HEK293T (cell line): ENCODE data around the gene BTN1A1.

Experiments used
- CTCF ChIA-PET: fragments of 350-600 bp; formaldehyde crosslinking; extraction: SDS; loops from one replicate; lab custom pipeline; 2021; ENCODE audit warnings: antibody characterized with exemption, inconsistent platforms; lab: Yijun Ruan, JAX
- POLR2A ChIA-PET: fragments of 350-600 bp; formaldehyde crosslinking; extraction: SDS; loops from one replicate; lab custom pipeline; 2020; ENCODE audit warnings: antibody characterized with exemption, inconsistent platforms; lab: Yijun Ruan, JAX
- DNase-seq: peaks from one replicate; pipeline ENCODE4 v3.0.0; 2012; ENCODE audit warnings: mixed read lengths; ENCODE audit errors: extremely low spot score
- ARNT ChIP-seq: fragments of 450-650 bp; IDR thresholded peaks from 2 replicates; pipeline ENCODE4 v1.6.1; 2017; ENCODE audit warnings: mild to moderate bottlenecking
- BHLHE40 ChIP-seq: fragments of 450-650 bp; IDR thresholded peaks from 2 replicates; pipeline ENCODE4 v1.6.1; 2016; ENCODE audit warnings: mild to moderate bottlenecking, moderate library complexity, borderline replicate concordance
- CTBP1 ChIP-seq: fragments of 450-650 bp; IDR thresholded peaks from 2 replicates; pipeline ENCODE4 v1.6.1; 2016; ENCODE audit warnings: borderline replicate concordance
- ELF4 ChIP-seq: fragments of 450-650 bp; IDR thresholded peaks from 2 replicates; pipeline ENCODE4 v1.6.1; 2017; ENCODE audit warnings: antibody characterized with exemption
- FOXA1 ChIP-seq: fragments of 450-650 bp; IDR thresholded peaks from 2 replicates; pipeline ENCODE4 v1.6.1; 2016; ENCODE audit warnings: mild to moderate bottlenecking
- FOXK2 ChIP-seq: fragments of 450-650 bp; IDR thresholded peaks from 2 replicates; pipeline ENCODE4 v1.6.1; 2016; ENCODE audit warnings: mild to moderate bottlenecking
- FOXM1 ChIP-seq: fragments of 450-650 bp; IDR thresholded peaks from 2 replicates; pipeline ENCODE4 v1.6.1; 2017; ENCODE audit warnings: mild to moderate bottlenecking, borderline replicate concordance
- HDGF ChIP-seq: fragments of 450-650 bp; IDR thresholded peaks from 2 replicates; pipeline ENCODE4 v1.6.1; 2017; ENCODE audit warnings: antibody characterized with exemption, borderline replicate concordance
- L3MBTL2 ChIP-seq: fragments of 450-650 bp; conservative IDR thresholded peaks from 2 replicates; pipeline ENCODE4 v1.6.1; 2016; ENCODE audit warnings: mild to moderate bottlenecking
- LEF1 ChIP-seq: fragments of 450-650 bp; IDR thresholded peaks from 2 replicates; pipeline ENCODE4 v1.6.1; 2017; ENCODE audit warnings: mild to moderate bottlenecking, borderline replicate concordance
- NFRKB ChIP-seq: fragments of 450-650 bp; IDR thresholded peaks from 2 replicates; pipeline ENCODE4 v1.6.1; 2016; ENCODE audit warnings: mild to moderate bottlenecking, moderate library complexity
- PKNOX1 ChIP-seq: fragments of 450-650 bp; IDR thresholded peaks from 2 replicates; pipeline ENCODE4 v1.6.1; 2016
- SP1 ChIP-seq: fragments of 450-650 bp; IDR thresholded peaks from 2 replicates; pipeline ENCODE4 v1.6.1; 2017
- SUZ12 ChIP-seq: fragments of 450-650 bp; IDR thresholded peaks from 2 replicates; pipeline ENCODE4 v1.6.1; 2016; ENCODE audit warnings: mild to moderate bottlenecking
- TARDBP ChIP-seq: fragments of 450-650 bp; IDR thresholded peaks from 2 replicates; pipeline ENCODE4 v1.6.1; 2016
- ZNF384 ChIP-seq: fragments of 450-650 bp; IDR thresholded peaks from 2 replicates; pipeline ENCODE4 v1.6.1; 2016

The BTN1A1 gene

GRCh38 chr6:26532699-26533531 lies 32.8 kb downstream of the BTN1A1 start:
- TF ChIP-seq FOXK2 (peak; percentile 76; the same call in 1 of the 2 replicates), TARDBP (peak; percentile 82), FOXA1 (no peak)
- POLR2A ChIA-PET, result interaction anchor here (0.7 to 1.8 kb wide), 11 partner anchors 10 to 511 kb away, joined by 3 to 8 read pairs (median 3); no protein-coding TSS in a partner anchor
- CTCF ChIA-PET, result interaction anchor here (0.7 kb wide), 2 partner anchors 21 to 594 kb away, joined by 3 to 4 read pairs; no protein-coding TSS in a partner anchor
- peak; percentile 61 for DNase-seq

DNA sequence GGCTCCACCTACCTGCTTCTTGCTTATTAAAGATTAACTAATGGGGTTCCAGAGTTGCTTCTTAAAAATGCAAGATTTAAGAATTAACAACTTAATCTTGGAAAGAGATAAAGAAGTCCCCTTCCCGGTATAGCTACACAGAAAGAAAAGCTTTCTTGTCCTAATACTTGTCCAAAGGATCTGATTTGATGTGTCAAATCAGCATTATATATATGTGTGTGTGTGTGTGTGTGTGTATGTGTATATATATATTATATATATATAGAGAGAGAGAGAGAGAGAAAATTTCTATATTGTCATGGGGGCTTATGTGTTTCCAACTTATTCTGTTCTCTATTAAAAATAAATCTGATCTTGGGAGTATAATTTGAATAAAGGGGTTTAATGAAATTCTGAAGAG lies 33.4 kb downstream of the BTN1A1 start:
- POLR2A ChIA-PET, result interaction anchor here (0.8 to 1.8 kb wide), 10 partner anchors 11 to 511 kb away, joined by 3 to 8 read pairs (median 4); no protein-coding TSS in a partner anchor
- CTCF ChIA-PET, result interaction anchor here (0.7 kb wide), 1 partner anchor 593 kb away, joined by 4 read pairs; no protein-coding TSS in a partner anchor
- no peak for TF ChIP-seq BHLHE40
- TF ChIP-seq FOXA1, result no peak
- TF ChIP-seq ZNF384, result no peak
- TF ChIP-seq PKNOX1, result no peak
- no peak for TF ChIP-seq ARNT
- no peak for DNase-seq

DNA sequence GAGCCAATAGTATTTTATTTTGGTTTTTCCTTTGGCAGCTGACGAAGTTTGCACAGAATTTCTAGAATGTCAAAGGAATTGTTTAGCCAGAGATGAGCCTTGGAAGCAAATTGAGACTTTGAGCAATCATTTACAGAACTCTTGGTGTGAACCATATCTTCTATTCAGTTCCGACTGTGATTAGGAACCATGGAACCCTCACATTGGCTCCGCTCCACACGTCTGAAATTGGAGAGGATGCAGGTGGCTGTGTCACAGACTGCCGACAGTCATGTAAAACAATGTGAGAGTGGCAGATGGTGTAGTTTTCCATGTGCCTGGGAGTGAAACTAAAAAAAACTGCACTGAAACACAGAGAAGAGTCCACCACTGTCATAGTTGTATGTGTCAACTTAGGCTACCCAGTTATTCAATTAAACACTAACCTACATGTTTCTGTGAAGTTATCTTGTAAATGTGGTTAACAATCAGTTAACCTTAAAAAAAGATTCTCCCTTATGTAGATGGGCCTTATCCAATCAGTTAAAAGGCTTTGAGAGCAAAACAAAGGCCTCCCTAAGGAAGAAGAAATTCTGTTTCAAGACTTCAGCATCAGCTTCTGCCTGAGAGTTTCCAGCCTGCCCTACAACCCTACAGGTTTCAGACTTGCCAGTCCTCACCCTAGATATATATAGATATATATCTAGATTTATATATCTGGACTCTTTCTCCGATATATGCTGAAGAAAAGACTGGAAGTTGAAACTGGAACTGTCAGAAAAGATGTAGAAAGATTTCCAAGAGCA lies 34.8 kb downstream of the BTN1A1 start:
- TF ChIP-seq TARDBP (no peak), ZNF384 (no peak), ARNT (no peak), BHLHE40 (no peak), ELF4 (no peak), NFRKB (no peak), SP1 (no peak), FOXM1 (no peak)
- ChIA-PET CTCF (no interaction called here), POLR2A (interaction anchor here (3.2 to 4.0 kb wide), 2 partner anchors 13 to 336 kb away, joined by 8 to 22 read pairs; a partner anchor contains a TSS)
- no peak for DNase-seq

- POLR2A ChIA-PET, result interaction anchor here (0.8 to 4.0 kb wide), 14 partner anchors 9 to 413 kb away, joined by 3 to 45 read pairs (median 6); a partner anchor contains a TSS
- no peak for DNase-seq
Observed at GRCh38 chr6:26536571-26537159, 36.6 kb downstream of the BTN1A1 start.

GRCh38 chr6:26537160-26537845 lies 37.2 kb downstream of the BTN1A1 start:
- peak; percentile 71 for DNase-seq
- no peak for TF ChIP-seq HDGF
- TF ChIP-seq BHLHE40, result no peak
- no peak; the same call in 1 of the 2 replicates for TF ChIP-seq LEF1
- no peak for TF ChIP-seq CTBP1
- no peak for TF ChIP-seq PKNOX1
- TF ChIP-seq L3MBTL2, result peak; percentile 76
- peak; percentile 9; the same call in 1 of the 2 replicates for TF ChIP-seq NFRKB
- 0 out of 2 replicates have a peak, but pooled peaks have one; percentile 6 for TF ChIP-seq ARNT
- no peak; the same call in 1 of the 2 replicates for TF ChIP-seq TARDBP
- TF ChIP-seq ZNF384, result no peak
- no peak for TF ChIP-seq SUZ12
- no peak for TF ChIP-seq FOXA1
- no peak for TF ChIP-seq SP1
- no peak for TF ChIP-seq ELF4
- TF ChIP-seq FOXM1, result no peak; the same call in 1 of the 2 replicates
- no peak for TF ChIP-seq FOXK2
- ChIA-PET CTCF (interaction anchor here (0.6 to 1.1 kb wide), 5 partner anchors 13 to 287 kb away, joined by 3 to 4 read pairs (median 3); a partner anchor contains a TSS), POLR2A (interaction anchor here (0.7 to 4.0 kb wide), 27 partner anchors 9 to 1937 kb away, joined by 3 to 45 read pairs (median 5); partner anchors contain the start of gene BTN2A1)

More at GRCh38 chr6:26536571-26537159, 36.6 kb downstream of the BTN1A1 start:
- no peak for TF ChIP-seq ARNT
- peak; percentile 49 for TF ChIP-seq PKNOX1
- TF ChIP-seq LEF1, result no peak
- no peak for TF ChIP-seq CTBP1
- TF ChIP-seq ZNF384, result peak; percentile 91
- no peak for TF ChIP-seq FOXA1
- TF ChIP-seq BHLHE40, result no peak
- TF ChIP-seq ELF4, result no peak
- TF ChIP-seq L3MBTL2, result no peak
- no peak for TF ChIP-seq TARDBP
- CTCF ChIA-PET, result interaction anchor here (0.6 kb wide), 1 partner anchor 204 kb away, joined by 3 read pairs; no protein-coding TSS in a partner anchor
